Measurements from ENCODE around the gene IQCF2. TPM values are rescaled to one million over a fixed set of nuclear protein-coding genes. Genes with fewer than 3 reads are reported as not detected.

Gene IQCF2
- total RNA-seq, 1 donor from 2014 or later: not detected

DNA sequence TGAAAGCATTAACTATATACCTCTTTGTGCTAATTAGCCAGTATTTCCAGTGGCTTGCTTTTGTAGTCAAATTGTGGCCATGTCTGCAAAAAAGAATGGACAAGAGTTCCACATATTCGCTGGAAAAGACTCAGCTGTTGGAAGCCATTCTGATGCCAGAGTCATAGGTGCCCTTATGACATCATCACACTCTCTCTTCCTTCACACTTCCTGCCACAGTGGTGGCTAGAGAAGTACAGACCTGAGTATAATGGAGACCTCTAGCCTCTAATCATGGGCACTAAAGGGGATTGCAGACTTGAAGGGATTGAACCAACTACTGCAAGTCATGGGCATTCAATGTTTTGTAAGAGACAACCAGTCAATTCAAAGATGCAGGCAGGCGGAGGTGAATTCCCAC, 44.0 kb upstream of the IQCF2 start:
- Mint-ChIP-seq H3K4me3 (no peak overlapping the region), H3K27ac (no peak overlapping the region), H3K27me3 (ENCODE audit: low read depth) (peaks cover 37% of the 10 kb centered on the region), H3K36me3 (no peaks in the 10 kb centered on the region), H3K9me3 (peaks cover 5% of the 10 kb centered on the region), H3K4me1 (no peaks in the 10 kb centered on the region)
- no peak for DNase-seq (ENCODE audit: low spot score in 2 of 2, unreplicated experiment in 2 of 2)
- TF ChIP-seq, protein P1, sequence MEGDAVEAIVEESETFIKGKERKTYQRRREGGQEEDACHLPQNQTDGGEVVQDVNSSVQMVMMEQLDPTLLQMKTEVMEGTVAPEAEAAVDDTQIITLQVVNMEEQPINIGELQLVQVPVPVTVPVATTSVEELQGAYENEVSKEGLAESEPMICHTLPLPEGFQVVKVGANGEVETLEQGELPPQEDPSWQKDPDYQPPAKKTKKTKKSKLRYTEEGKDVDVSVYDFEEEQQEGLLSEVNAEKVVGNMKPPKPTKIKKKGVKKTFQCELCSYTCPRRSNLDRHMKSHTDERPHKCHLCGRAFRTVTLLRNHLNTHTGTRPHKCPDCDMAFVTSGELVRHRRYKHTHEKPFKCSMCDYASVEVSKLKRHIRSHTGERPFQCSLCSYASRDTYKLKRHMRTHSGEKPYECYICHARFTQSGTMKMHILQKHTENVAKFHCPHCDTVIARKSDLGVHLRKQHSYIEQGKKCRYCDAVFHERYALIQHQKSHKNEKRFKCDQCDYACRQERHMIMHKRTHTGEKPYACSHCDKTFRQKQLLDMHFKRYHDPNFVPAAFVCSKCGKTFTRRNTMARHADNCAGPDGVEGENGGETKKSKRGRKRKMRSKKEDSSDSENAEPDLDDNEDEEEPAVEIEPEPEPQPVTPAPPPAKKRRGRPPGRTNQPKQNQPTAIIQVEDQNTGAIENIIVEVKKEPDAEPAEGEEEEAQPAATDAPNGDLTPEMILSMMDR (IDR thresholded peaks at IDR 0.05; ENCODE audit: unreplicated experiment): no peak

DNA sequence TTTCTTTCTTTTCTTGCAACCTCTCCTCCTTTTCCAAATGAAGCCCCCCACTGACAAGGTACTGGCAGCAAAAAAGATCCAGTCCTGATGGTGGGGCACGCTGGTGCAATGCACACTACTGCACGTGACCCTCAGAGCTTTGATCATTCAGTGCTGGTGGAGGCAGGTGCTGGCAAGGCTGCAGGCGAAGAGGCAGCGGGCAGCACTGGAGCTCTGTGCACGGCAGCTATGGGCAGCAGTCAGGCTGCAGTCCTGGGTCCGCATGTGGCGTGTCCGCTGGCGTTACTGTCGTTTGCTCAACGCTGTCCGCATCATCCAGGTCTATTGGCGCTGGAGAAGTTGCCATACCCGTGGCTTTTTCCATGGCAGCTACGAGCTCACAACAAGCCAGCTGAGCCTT, 42.3 kb upstream of the IQCF2 start:
- H3K9me3 Mint-ChIP-seq: peaks cover 5% of the 10 kb centered on the region

DNA sequence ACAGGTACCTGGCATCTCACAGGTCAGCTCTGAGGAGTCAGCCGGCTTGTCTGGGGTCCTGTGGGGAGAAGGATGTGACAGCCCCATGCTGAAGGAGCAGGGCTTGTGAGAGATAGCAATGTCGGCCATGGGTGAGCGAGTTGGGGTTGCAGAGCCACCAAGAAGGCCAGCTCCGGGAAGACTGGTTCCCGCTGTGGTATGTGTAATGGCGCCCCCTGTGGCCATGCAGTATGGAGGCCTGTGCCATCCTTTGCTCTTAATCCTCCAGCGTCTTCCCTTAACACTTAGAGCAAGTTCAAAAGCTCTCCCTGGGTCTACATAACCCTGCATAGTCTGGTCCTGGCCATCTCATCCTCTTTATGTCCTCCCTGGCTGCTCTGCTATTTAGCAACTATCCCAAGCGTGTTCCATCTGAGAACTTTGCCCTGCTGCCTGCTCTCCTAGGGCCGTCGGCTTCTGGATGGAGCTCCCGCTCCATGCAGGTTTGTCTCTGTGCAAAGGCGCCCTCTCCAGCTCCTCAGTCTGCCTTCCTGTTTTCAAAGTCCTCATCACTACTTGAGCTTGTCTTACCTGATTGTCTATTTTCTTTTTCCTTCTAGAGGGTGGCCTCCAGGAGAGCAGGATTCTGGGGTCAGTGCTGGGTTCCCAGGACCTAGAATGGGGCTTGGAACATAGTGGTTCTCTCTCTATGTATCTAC, 41.6 kb upstream of the IQCF2 start:
- Mint-ChIP-seq H3K4me3 (no peak overlapping the region), H3K36me3 (no peaks in the 10 kb centered on the region), H3K9me3 (peaks cover 5% of the 10 kb centered on the region), H3K27ac (no peak overlapping the region), H3K27me3 (ENCODE audit: low read depth) (peaks cover 47% of the 10 kb centered on the region), H3K4me1 (no peaks in the 10 kb centered on the region)
- TF ChIP-seq, protein P1 (IDR thresholded peaks at IDR 0.05; ENCODE audit: unreplicated experiment): no peak
- no peak for DNase-seq (ENCODE audit: low spot score in 2 of 2, unreplicated experiment in 2 of 2)

More for the DNA sequence above, 42.3 kb upstream of the IQCF2 start:
- no peak overlapping the region for H3K27ac Mint-ChIP-seq
- TF ChIP-seq, protein P1 (IDR thresholded peaks at IDR 0.05; ENCODE audit: unreplicated experiment): no peak
- H3K27me3 Mint-ChIP-seq (ENCODE audit: low read depth): peaks cover 45% of the 10 kb centered on the region
- no peak overlapping the region for H3K4me3 Mint-ChIP-seq
- DNase-seq (ENCODE audit: low spot score in 2 of 2, unreplicated experiment in 2 of 2): no peak
- H3K4me1 Mint-ChIP-seq: no peaks in the 10 kb centered on the region
- H3K36me3 Mint-ChIP-seq: no peaks in the 10 kb centered on the region

DNA sequence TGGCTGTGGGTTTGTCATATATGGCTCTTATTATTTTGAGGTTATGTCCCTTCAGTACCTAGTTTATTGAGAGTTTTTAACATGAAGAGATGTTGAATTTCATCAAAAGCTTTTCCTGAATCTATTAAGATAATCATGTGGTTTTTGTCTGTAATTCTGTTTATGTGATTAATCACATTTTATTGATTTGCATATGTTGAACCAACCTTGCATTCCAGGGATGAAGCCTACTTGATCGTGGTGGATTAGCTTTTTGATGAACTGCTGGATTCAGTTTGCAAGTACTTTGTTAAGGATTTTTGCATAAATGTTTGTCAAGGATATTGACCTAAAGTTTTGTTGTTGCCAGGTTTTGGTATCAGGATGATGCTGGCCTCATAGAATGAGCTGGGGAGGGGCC, 33.1 kb upstream of the IQCF2 start:
- H3K9me3 Mint-ChIP-seq: peaks cover 25% of the 10 kb centered on the region
- H3K27me3 Mint-ChIP-seq (ENCODE audit: low read depth): peaks cover 24% of the 10 kb centered on the region
- no peaks in the 10 kb centered on the region for H3K36me3 Mint-ChIP-seq
- no peaks in the 10 kb centered on the region for H3K4me1 Mint-ChIP-seq
- TF ChIP-seq, protein P1 (IDR thresholded peaks at IDR 0.05; ENCODE audit: unreplicated experiment): no peak
- no peak overlapping the region for H3K27ac Mint-ChIP-seq
- DNase-seq (ENCODE audit: low spot score in 2 of 2, unreplicated experiment in 2 of 2): no peak
- no peak overlapping the region for H3K4me3 Mint-ChIP-seq

DNA sequence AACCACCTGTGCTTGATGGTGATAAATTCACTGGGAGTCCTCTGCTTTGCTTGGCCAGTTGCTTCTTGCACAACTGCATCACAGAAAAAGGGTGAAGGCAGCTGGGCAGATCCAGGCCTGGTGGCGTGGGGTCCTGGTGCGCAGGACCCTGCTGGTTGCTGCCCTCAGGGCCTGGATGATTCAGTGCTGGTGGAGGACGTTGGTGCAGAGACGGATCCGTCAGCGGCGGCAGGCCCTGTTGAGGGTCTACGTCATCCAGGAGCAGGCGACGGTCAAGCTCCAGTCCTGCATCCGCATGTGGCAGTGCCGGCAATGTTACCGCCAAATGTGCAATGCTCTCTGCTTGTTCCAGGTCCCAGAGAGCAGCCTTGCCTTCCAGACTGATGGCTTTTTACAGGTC, 31.1 kb upstream of the IQCF2 start:
- no peak overlapping the region for H3K27ac Mint-ChIP-seq
- no peak overlapping the region for H3K4me3 Mint-ChIP-seq
- DNase-seq (ENCODE audit: low spot score in 2 of 2, unreplicated experiment in 2 of 2): no peak
- H3K9me3 Mint-ChIP-seq: peaks cover 32% of the 10 kb centered on the region
- peaks cover 34% of the 10 kb centered on the region for H3K27me3 Mint-ChIP-seq (ENCODE audit: low read depth)
- no peaks in the 10 kb centered on the region for H3K4me1 Mint-ChIP-seq
- H3K36me3 Mint-ChIP-seq: no peaks in the 10 kb centered on the region
- TF ChIP-seq, protein P1 (IDR thresholded peaks at IDR 0.05; ENCODE audit: unreplicated experiment): no peak

Measured in mesothelial cell of epicardium (in vitro differentiated cells).